Diencephalon (tissue), 1 donor: ENCODE data around the gene NODAL. TPM values are rescaled to one million over a fixed set of nuclear protein-coding genes. Genes with fewer than 3 reads are reported as not detected.

Source experiments
- total RNA-seq: library from RNA; depleted of rRNA; stranded (reverse); fragments of >200 nt; gene quantifications from one replicate; pipeline ENCODE4 v1.2.3, GENCODE V29; 2014

The NODAL gene
- 3.5 TPM for total RNA-seq

DNA sequence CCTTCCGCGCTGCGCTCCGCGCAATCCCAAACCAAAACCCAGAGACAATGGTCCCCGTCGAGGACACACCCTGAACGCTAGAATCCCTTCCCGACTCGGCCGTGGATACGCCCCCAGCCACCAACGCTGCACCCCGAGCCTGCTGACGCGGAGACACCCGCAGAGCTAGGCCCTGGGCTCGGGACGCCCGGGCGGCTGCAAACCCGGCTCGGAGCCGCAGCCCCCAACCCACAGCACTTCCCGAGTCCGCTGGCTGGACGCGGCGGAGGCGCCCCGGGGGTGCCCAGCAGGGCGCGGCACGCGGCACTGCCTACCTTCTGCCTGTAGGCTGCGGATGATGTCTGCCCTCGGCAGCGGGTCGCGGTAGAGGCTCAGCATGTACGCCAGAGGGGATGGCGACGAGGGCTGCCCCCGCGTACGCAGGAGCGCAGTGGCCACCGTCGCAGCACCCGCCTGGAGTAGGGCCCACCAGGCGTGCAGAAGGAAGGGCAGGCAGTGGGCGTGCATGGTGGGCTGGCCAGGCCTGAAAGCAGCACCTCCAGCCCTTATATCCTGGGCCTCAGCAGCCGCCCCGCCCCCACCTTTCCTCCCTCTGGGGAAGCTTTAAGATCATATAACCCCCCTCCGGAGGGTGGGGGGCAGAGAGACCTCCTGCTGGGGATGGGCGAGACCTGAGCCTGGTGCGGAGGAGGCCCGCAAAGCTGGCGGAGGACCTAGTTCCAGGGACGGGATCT, at the start of gene NODAL:
Gene NODAL (minus strand): TSS at position 521 of the 734 bp plus-strand sequence. CDS start 14 bp downstream, at position 507.

DNA sequence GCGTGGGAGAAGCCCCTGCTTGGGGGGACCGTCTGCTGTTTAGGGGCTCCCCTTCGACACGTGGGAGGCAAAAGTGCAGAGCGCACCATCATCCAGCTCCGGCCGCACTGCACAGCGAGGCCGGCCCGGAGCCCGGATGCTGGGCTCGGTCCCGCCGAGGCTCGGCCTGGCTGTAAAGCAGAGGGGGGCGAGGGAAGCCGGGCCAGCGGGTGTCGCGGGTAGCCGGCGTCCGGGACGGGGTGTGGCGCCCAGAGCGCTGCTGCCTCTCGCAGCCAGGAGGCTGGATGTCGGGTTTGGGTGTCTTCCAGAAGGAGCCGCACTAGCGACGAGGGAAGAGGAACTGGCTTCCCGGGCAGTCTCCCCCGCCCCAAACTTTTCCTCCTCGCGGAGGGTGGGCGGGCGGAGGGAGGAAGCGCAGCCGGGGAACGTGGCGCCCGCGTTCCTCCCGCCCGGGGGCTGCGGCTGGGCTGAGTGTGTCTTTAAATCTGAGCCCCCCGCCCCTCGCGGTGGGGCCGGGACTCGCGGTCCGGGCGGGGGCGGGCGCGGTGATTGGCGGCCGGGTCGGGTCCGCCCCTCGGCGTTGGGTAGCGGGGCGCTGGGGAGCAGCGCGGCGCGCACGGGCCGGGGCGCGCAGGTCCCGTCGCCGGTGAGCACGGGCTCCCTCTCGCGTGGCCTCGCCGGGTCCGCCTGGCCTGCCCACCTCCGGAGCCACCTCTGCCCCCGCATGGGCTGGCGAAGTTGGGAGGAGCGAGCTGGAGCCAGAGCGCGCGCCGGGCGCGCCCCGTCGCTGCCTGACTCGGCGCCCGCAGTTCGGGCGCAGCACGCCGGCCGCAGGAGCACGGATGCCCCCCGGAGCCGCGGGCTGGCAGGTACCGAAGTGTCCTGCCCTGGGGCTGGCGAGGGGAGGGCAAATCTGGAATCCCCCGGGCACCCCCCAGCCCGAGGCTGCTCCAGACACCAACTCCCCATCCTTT, 37.0 kb upstream of the NODAL start, which contains the start of gene PALD1:
Gene PALD1 (plus strand): TSS at position 577 of the 974 bp plus-strand sequence. CDS start 47,185 bp downstream, outside the sequence.

DNA sequence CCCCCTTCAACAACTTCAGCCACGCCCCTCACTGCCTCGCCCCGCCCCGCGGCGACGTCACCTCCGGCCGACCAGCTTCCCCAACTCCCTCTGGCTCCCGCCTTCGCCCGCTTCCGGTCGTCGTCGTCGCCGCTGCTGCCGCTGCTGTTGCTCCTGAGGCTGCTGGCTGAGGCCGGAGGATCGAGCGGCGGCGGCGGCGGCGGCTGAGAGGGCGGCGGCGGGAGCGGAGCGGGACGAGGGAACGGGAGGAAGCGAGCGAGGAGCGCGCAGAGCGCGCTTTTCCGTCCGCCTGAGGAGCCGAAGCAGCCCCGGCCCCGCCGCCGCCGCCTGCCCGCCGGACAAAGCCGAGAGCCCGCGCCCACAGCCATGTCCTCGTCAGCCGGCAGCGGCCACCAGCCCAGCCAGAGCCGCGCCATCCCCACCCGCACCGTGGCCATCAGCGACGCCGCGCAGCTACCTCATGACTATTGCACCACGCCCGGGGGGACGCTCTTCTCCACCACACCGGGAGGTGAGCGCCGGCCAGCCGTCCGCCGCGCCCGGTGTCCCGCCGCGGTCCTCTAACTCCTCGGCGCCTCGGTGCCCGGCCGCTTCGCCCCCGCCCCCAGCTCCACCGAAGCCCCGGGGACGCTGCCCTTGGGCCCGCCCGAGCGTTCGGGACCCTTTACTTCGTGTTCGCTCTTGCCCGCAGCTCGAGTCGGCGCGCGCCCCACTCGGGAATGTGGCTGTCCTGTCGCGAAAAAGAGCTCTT, 37.3 kb downstream of the NODAL start, which contains the start of gene EIF4EBP2:
Gene EIF4EBP2 (plus strand): TSS at position 110 of the 751 bp plus-strand sequence. CDS start 257 bp downstream, at position 367.

Other genes starting within 250 kb of the NODAL start
- gene PPA1, start 208.3 kb downstream of the NODAL start, total RNA-seq: 207 TPM
- 5.1 TPM for gene NPFFR1, start 157.7 kb downstream of the NODAL start, total RNA-seq
- gene LRRC20, start 59.1 kb downstream of the NODAL start, total RNA-seq: 12.9 TPM
- 65.3 TPM for gene EIF4EBP2, start 37.5 kb downstream of the NODAL start, total RNA-seq
- gene PALD1, start 37.1 kb upstream of the NODAL start, total RNA-seq: 12.7 TPM
- gene PRF1, start 161.1 kb upstream of the NODAL start, total RNA-seq: 1.2 TPM
- gene ADAMTS14, start 230.8 kb upstream of the NODAL start, total RNA-seq: 0.23 TPM